ENCODE data around the gene USHBP1. TPM values are rescaled to one million over a fixed set of nuclear protein-coding genes. Genes with fewer than 3 reads are reported as not detected.

The USHBP1 gene
- total RNA-seq, 1 donor from 2014 or later, result 12.3 TPM

DNA sequence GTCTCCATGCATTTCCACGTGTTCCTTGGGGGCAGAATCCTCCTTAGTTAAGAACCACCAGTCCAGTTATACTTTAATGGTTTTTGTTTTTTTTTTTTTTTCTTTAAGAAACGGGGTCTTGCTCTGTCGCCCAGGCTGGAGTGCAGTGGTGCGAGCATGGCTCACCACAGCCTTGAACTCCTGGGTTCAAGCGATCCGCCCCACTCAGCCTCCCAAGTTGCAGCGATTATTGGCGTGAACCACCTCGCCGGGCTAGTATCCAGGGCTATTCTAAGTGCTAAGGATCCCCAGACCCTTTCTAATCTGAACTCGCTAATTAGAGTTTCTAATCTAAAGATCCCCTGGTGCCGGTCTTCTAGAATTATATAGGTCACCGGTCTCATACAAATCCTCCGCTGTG is 29.1 kb upstream of the USHBP1 start:
- Histone ChIP-seq H3K4me3 (no peak overlapping the region), H3K27me3 (no peaks in the 10 kb centered on the region), H3K36me3 (peaks cover 0 to 5% of the 10 kb centered on the region in 2 donors), H3K27ac (no peak overlapping the region), H3K9me3 (no peaks in the 10 kb centered on the region), H3K4me1 (peaks cover 3 to 10% of the 10 kb centered on the region in 2 donors)
- TF ChIP-seq CTCF (IDR thresholded peaks at IDR 0.05), result no peak
- intact Hi-C loops (cut with DNase I), result loop anchor here (2.0 to 5.0 kb wide), 2 partner anchors 97 to 174 kb away; no protein-coding TSS in a partner anchor
- no peak for DNase-seq (ENCODE audit: low spot score in 2 of 2)

DNA sequence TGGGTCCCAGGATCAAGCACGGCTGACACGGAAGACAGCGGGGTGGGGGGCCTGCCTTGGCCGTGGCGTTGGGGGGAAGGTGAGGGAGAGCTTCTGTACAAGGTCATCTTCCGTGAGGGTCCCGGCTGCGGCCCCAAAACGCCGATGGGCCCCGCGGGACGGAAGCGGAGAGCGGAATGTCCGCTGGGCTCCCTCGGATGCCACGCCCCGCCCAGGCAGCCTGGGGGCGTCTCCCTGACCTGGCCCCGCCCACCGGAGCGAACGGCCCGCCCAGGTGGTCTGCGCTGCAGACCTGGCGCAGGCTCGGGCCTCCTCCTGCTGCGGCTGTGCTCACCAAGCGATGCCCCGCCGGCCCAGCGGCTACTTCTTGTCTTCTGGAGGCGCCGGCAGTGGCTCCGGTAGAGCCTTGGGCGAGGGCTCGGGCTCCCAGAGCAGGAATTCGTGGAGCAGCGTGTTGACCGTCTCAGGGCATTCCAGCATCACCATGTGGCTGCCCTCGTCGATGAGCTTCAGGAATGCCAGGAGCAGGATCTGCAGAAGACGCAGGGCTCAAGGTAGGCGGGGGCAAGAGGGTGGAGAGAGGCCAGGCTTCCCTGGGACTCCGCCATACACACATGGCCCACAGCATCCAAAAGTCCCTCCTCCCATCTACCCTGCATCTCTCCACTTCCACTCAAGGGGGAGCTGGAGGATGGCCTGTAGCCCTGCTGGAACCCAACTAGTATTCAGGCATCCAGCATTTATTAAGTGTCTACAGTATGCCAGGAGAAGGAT is 27.9 kb upstream of the USHBP1 start:
- H3K36me3 ChIP-seq, result no peaks in the 10 kb centered on the region
- H3K4me3 ChIP-seq, result peak overlapping the region; percentile 50 to 66
- no peaks in the 10 kb centered on the region for H3K9me3 ChIP-seq
- no peaks in the 10 kb centered on the region for H3K27me3 ChIP-seq
- peak; percentile 41 to 86 for DNase-seq (ENCODE audit: low spot score in 2 of 2)
- intact Hi-C loops (cut with DNase I), result loop anchor here (1.0 to 5.0 kb wide), 3 partner anchors 13 to 175 kb away; partner anchors contain the start of gene MRPL34
- H3K27ac ChIP-seq, result peak overlapping the region; percentile 69 to 73
- peaks cover 3 to 10% of the 10 kb centered on the region in 2 donors for H3K4me1 ChIP-seq
- TF ChIP-seq CTCF (IDR thresholded peaks at IDR 0.05), result peak; percentile 71 to 83 (median 82)

GRCh38 chr19:17289489-17289888 is 24.9 kb upstream of the USHBP1 start:
- no peak for DNase-seq (ENCODE audit: low spot score in 2 of 2)
- Histone ChIP-seq H3K27me3 (no peaks in the 10 kb centered on the region), H3K9me3 (no peaks in the 10 kb centered on the region), H3K36me3 (no peaks in the 10 kb centered on the region), H3K27ac (no peak overlapping the region), H3K4me3 (no peak overlapping the region), H3K4me1 (peaks cover 3 to 10% of the 10 kb centered on the region in 2 donors)
- intact Hi-C loops (cut with DNase I), result no loop called here
- no peak for TF ChIP-seq CTCF (IDR thresholded peaks at IDR 0.05)

GRCh38 chr19:17286752-17287151 is 22.2 kb upstream of the USHBP1 start:
- Histone ChIP-seq H3K36me3 (no peaks in the 10 kb centered on the region), H3K27ac (no peak overlapping the region), H3K4me3 (no peak overlapping the region), H3K27me3 (peaks cover 3% of the 10 kb centered on the region), H3K9me3 (no peaks in the 10 kb centered on the region), H3K4me1 (peaks cover 5 to 8% of the 10 kb centered on the region in 2 donors)
- intact Hi-C loops (cut with DNase I), result no loop called here
- DNase-seq (ENCODE audit: low spot score in 2 of 2), result no peak
- no peak for TF ChIP-seq CTCF (IDR thresholded peaks at IDR 0.05)

DNA sequence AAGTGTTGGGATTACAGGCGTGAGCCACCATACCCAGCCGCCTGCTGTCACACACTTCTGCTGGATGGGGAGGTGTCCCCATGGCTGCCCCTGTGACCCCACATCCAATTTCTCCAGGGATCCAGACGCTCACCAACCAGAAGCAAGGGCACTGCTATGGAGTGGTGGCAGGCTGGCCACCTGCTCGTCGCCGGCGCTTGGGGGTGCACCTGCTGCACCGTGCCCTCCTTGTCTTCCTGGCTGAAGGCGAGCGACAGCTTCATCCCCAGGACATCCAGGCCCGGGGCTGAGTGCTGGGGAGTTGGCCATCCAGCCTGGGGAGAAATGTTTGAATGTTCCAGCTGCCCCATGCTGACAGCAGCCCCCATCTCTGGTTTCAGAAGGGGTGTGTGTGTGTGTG is 21.7 kb upstream of the USHBP1 start:
- peaks cover 8% of the 10 kb centered on the region for H3K27me3 ChIP-seq
- H3K4me1 ChIP-seq, result peaks cover 7 to 11% of the 10 kb centered on the region in 2 donors
- intact Hi-C loops (cut with DNase I), result no loop called here
- H3K9me3 ChIP-seq, result no peaks in the 10 kb centered on the region
- TF ChIP-seq CTCF (IDR thresholded peaks at IDR 0.05), result no peak
- no peak overlapping the region for H3K27ac ChIP-seq
- H3K36me3 ChIP-seq, result no peaks in the 10 kb centered on the region
- no peak for DNase-seq (ENCODE audit: low spot score in 2 of 2)
- H3K4me3 ChIP-seq, result no peak overlapping the region
